K562 (cell line): Measurements from ENCODE around the gene LY6G6D. TPM values are rescaled to one million over a fixed set of nuclear protein-coding genes. Genes with fewer than 3 reads are reported as not detected.

Source experiments
- ARNT ChIP-seq, 2 experiments: fragments of 450-650 bp; IDR thresholded peaks; 2 replicates each; pipeline ENCODE4 v1.6.1; 2016; ENCODE audit warnings: mild to moderate bottlenecking in 1 of 2
- ASH1L ChIP-seq: fragments of 450-650 bp; IDR thresholded peaks from 2 replicates; pipeline ENCODE4 v1.6.1; 2018; ENCODE audit warnings: borderline replicate concordance, mild to moderate bottlenecking, low read depth; ENCODE audit not compliant: partially characterized antibody
- BDP1 ChIP-seq: IDR thresholded peaks from 3 replicates; pipeline ENCODE4 v1.6.1; 2011; ENCODE audit not compliant: insufficient read length, insufficient read depth
- CBX1 ChIP-seq: sonication (generic); IDR thresholded peaks from 2 replicates; pipeline ENCODE4 v1.6.1; 2016; ENCODE audit warnings: antibody characterized with exemption, low read depth, mild to moderate bottlenecking
- CHD1 ChIP-seq: fragments of 200-600 bp; sonication (generic); IDR thresholded peaks from one replicate; pipeline ENCODE4 v1.6.1; 2012; ENCODE audit warnings: mild to moderate bottlenecking, moderate library complexity, low read length, inconsistent platforms
- FOS ChIP-seq: IDR thresholded peaks from 3 replicates; pipeline ENCODE4 v1.6.1; 2011; ENCODE audit not compliant: insufficient read length; ENCODE audit errors: extremely low read depth
- JUNB ChIP-seq: fragments of 450-650 bp; formaldehyde crosslinking; conservative IDR thresholded peaks from 2 replicates; pipeline ENCODE4 v1.4.0; 2020; ENCODE audit warnings: mild to moderate bottlenecking
- MAFK ChIP-seq: IDR thresholded peaks from 2 replicates; pipeline ENCODE4 v1.6.1; 2011; ENCODE audit warnings: low read length, improper control_type of control experiment
- MTA3 ChIP-seq: fragments of 450-650 bp; formaldehyde crosslinking; IDR thresholded peaks from 2 replicates; pipeline ENCODE4 v1.6.1; 2017; ENCODE audit warnings: mild to moderate bottlenecking, borderline replicate concordance
- NUFIP1 ChIP-seq: fragments of 450-650 bp; IDR thresholded peaks from 2 replicates; pipeline ENCODE4 v1.6.1; 2018; ENCODE audit not compliant: partially characterized antibody
- PTRF ChIP-seq: fragments of 450-650 bp; IDR thresholded peaks from 2 replicates; pipeline ENCODE4 v1.6.1; 2016; ENCODE audit warnings: mild to moderate bottlenecking, missing genetic modification characterization, missing compliant biosample characterization
- RB1 ChIP-seq: fragments of 450-650 bp; IDR thresholded peaks from 2 replicates; pipeline ENCODE4 v1.6.1; 2017; ENCODE audit warnings: low read depth, mild to moderate bottlenecking
- SFPQ ChIP-seq: fragments of 200-400 bp; formaldehyde crosslinking; IDR thresholded peaks from 2 replicates; pipeline ENCODE4 v1.6.1; 2017; ENCODE audit warnings: mild to moderate bottlenecking, low read depth, low read length, moderate library complexity
- SPI1 ChIP-seq: IDR thresholded peaks from 2 replicates; pipeline ENCODE4 v1.6.1; 2011; ENCODE audit warnings: low read depth, low read length, control low read depth, borderline replicate concordance
- SRSF1 ChIP-seq: fragments of 200-400 bp; formaldehyde crosslinking; IDR thresholded peaks from 2 replicates; pipeline ENCODE4 v1.6.1; 2017; ENCODE audit warnings: mild to moderate bottlenecking, low read depth, low read length, moderate library complexity
- TCF15 ChIP-seq: fragments of 250-450 bp; sonication (Bioruptor Pico); IDR thresholded peaks from 2 replicates; pipeline ENCODE4 v1.8.0; 2022; ENCODE audit warnings: moderate library complexity, mild to moderate bottlenecking, inconsistent platforms
- TEAD1 ChIP-seq, 2 experiments: fragments of 450-650 bp in 1 of 2; sonication (generic) in 1 of 2; formaldehyde crosslinking; IDR thresholded peaks; 2 replicates each; pipeline versions ENCODE4 v1.4.0 to v1.8.0; 2020 to 2022; ENCODE audit warnings: mild to moderate bottlenecking in 2 of 2, missing genetic modification reagents in 1 of 2
- TFAM ChIP-seq: fragments of 250-450 bp; sonication (Bioruptor Pico); conservative IDR thresholded peaks from 2 replicates; pipeline ENCODE4 v1.5.0; 2021; ENCODE audit warnings: mild to moderate bottlenecking, moderate library complexity
- TOE1 ChIP-seq, 2 experiments: fragments of 450-650 bp in 1 of 2; sonication (generic) in 1 of 2; formaldehyde crosslinking in 1 of 2; IDR thresholded peaks; 2 replicates each; pipeline versions ENCODE4 v1.7.1 to v1.8.0; 2016 to 2022; ENCODE audit warnings: borderline replicate concordance in 2 of 2, mild to moderate bottlenecking in 2 of 2, antibody characterized with exemption in 1 of 2, inconsistent platforms in 1 of 2, low read depth in 1 of 2, missing genetic modification reagents in 1 of 2, moderate library complexity in 1 of 2
- TSHZ1 ChIP-seq: fragments of 250-450 bp; sonication (Bioruptor Pico); IDR thresholded peaks from 2 replicates; pipeline ENCODE4 v1.4.0; 2020; ENCODE audit warnings: mild to moderate bottlenecking, moderate library complexity
- ZNF134 ChIP-seq: fragments of 250-450 bp; sonication (Bioruptor Pico); conservative IDR thresholded peaks from 2 replicates; pipeline ENCODE4 v1.4.0; 2020
- ZNF217 ChIP-seq: sonication (generic); formaldehyde crosslinking; IDR thresholded peaks from 2 replicates; pipeline ENCODE4 v1.8.0; 2022; ENCODE audit warnings: mild to moderate bottlenecking, missing genetic modification reagents
- ZNF431 ChIP-seq: sonication (generic); formaldehyde crosslinking; IDR thresholded peaks from 2 replicates; pipeline ENCODE4 v1.8.0; 2022; ENCODE audit warnings: mild to moderate bottlenecking, missing genetic modification reagents
- polyA plus RNA-seq, 8 experiments: library from polyadenylated mRNA; depleted of rRNA in 4 of 8; stranded (reverse) in 5 of 8; unstranded in 3 of 8; fragments of >200 nt; fragmentation: Nextera tagmentation in 2 of 8; fragmentation: Illumina TruSeq in 1 of 8; extraction: Ambion mirVana in 2 of 8; extraction: Trizol in 1 of 8; gene quantifications; 2 replicates each; pipeline versions ENCODE4 v1.2.1 to v1.2.3, GENCODE V29; 2011 to 2014; ENCODE audit warnings: inconsistent platforms in 1 of 8, missing spikeins in 1 of 8
- total RNA-seq, 7 experiments: library from RNA; depleted of rRNA in 6 of 7; stranded (reverse); fragments of >200 nt in 6 of 7; fragmentation: Illumina TruSeq in 2 of 7; extraction: Trizol in 2 of 7; gene quantifications; 2 replicates each; pipeline versions ENCODE4 v1.2.1 to v1.2.3, GENCODE V29; 2011 to 2021; ENCODE audit warnings: low replicate concordance in 1 of 7

Gene LY6G6D
- total and polyA plus RNA-seq, 9 of the 15 experiments (the other 6 are each of a cell fraction or from before 2014, with no cell fraction given) = 0.30 to 0.38 TPM; not detected in 7

- no peak for TF ChIP-seq TSHZ1 (CRISPR knock-in tag)
- TF ChIP-seq ZNF431 = no peak
- TF ChIP-seq CHD1 = peak; percentile 96
- TF ChIP-seq SPI1 = peak; percentile 11; the same call in 1 of the 2 replicates
- TF ChIP-seq TOE1 (IDR thresholded peaks at IDR 0.05; ENCODE audit: borderline replicate concordance) = no peak
- TF ChIP-seq TOE1 (CRISPR knock-in tag; IDR thresholded peaks at IDR 0.05; ENCODE audit: borderline replicate concordance, low read depth) = peak; percentile 97; the same call in 1 of the 2 replicates
- no peak for TF ChIP-seq ARNT (IDR thresholded peaks at IDR 0.05)
- no peak for TF ChIP-seq FOS
- no peak for TF ChIP-seq NUFIP1
- TF ChIP-seq MAFK = no peak; the same call in 1 of the 2 replicates
- TF ChIP-seq JUNB (CRISPR knock-in tag) = no peak
- no peak for TF ChIP-seq BDP1
- peak; percentile 51 to 98; a peak in 3 of 4 replicates for TF ChIP-seq TEAD1 (CRISPR knock-in tag; IDR thresholded peaks at IDR 0.05)
- TF ChIP-seq RB1 = no peak
- TF ChIP-seq SRSF1 = peak; percentile 80; the same call in 1 of the 2 replicates
- no peak for TF ChIP-seq ZNF217 (CRISPR knock-in tag)
- TF ChIP-seq ASH1L = no peak
- TF ChIP-seq MTA3 = no peak
- no peak for TF ChIP-seq PTRF (tag)
- TF ChIP-seq SFPQ = no peak
- 0 out of 2 replicates have a peak, but pooled peaks have one; percentile 13 for TF ChIP-seq ZNF134 (CRISPR knock-in tag)
- no peak for TF ChIP-seq CBX1
- TF ChIP-seq TCF15 (CRISPR knock-in tag) = peak; percentile 88; the same call in 1 of the 2 replicates
- TF ChIP-seq TFAM (CRISPR knock-in tag) = no peak
Observed at GRCh38 chr6:31739639-31740396, 24.7 kb downstream of the LY6G6D start, which contains the start of gene MSH5 (continued).
